NCI-H2029 (cell line): ENCODE data around the gene OTUD3.
A peak's percentile ranks its signal among the peaks of the same experiment; 100 is the strongest.
"Not testable (repeated sequence)": the region's sequence is repeated elsewhere in the genome, so short reads cannot be mapped to it uniquely, and the experiment has no call there.

Source experiments
- DNase-seq: peaks from one replicate; lab custom pipeline; 2025; lab: John Stamatoyannopoulos, UW

OTUD3 gene

GRCh38 chr1:19868575-19868974, 13.6 kb upstream of the OTUD3 start:
- not testable (repeated sequence) for DNase-seq

DNA sequence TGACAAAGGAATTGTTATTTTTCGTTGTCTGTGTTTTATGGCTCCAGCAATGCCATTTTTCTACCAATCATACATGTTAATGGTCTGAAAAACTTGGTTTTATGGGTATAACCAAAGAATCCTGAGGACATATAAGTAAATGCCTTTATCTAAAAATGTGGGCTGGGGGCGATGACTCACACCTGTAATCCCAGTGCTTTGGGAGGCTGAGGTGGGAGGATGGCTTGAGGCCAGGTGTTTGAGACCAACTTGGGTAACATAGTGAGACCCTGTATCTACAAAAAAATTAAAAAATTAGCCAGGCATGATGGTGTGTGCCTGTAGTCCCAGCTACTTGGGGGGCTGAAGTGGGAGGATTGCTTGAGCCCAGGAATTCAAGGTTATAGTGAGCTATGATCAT, 12.7 kb upstream of the OTUD3 start:
- not testable (repeated sequence) for DNase-seq

DNA sequence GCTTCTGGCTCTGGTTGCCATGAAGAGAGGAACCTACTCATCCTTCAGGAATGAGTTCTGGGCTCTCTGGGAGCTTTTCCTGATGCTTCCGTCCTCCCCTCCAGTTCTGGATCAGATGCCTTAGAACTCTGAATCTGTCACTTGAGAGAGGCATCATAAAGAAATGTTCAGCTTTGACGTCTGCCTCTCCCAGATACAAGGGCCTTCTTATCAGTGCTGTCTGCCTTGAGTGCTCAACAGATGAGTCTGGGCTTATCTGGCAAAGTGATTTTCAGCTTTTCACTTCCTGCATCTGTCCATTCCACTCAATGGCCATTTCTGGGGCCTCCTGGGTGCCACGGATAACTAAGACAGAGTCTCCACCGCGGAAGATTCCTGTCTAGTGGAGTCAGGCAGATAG, 12.3 kb upstream of the OTUD3 start:
- no peak for DNase-seq

DNA sequence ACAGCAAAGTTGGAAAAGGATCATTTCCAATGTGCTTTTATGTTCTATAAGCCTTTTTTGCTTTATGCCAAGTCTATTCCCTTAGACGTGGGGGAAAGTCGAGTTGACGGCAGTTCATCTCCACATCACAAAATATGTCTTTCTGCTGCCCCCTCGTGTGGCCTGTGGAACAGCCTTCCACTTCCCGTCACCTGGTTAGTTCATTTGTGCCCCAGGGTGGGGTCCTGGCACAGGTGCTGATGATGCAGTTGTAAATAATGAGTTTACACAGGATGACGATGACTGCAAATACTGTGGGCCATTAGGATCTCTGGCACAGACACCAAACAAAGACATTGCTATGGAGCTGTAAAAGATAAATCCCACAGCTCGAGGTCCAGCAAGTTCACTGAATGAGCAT, 10.0 kb upstream of the OTUD3 start:
- peak; percentile 87 for DNase-seq

- DNase-seq: no peak
Measured at GRCh38 chr1:19877181-19877750, 4.9 kb upstream of the OTUD3 start.

DNA sequence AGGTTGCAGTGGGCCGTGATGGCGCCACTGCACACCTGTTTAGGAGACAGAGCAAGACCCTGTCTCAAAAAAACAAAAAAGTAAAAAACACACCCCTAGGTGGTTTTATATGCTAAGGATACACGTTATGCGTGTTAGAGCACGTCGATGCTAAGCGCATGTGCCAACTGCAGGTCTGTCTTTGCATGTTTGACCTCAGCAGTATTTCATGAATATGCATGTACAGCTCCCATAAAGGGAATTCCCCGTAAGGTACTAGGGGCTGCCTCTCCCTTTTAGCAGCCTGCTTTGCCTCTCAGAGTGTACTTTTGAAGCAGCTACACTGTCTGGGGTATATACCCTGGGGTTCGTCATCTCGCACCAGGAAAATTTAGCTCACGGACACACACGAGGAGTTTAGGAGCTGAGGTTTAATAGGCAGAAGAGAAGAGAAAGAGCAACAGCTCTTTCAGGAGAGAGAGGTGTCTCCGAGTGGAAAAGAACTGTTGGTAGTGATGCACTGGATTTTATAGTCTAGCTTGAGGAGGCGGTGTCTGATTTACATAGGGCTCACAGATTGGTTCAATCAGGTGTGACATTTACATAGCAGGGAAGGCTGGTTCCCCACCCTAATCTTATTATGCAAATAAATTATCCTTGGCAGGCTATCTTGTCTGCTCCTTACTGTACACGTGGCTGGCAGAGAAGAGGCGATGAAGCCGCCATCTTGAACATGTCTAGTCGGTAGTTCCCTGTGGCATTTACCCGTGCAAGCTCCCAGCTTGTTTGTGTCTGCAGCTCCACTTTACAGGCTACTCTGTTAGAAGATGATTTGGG, 4.2 kb upstream of the OTUD3 start:
- DNase-seq: no peak

- no peak for DNase-seq
Measured at GRCh38 chr1:19878637-19878985, 3.6 kb upstream of the OTUD3 start.

GRCh38 chr1:19879227-19879626, 3.0 kb upstream of the OTUD3 start:
- DNase-seq: no peak

GRCh38 chr1:19879661-19880060, 2.5 kb upstream of the OTUD3 start:
- no peak for DNase-seq

DNA sequence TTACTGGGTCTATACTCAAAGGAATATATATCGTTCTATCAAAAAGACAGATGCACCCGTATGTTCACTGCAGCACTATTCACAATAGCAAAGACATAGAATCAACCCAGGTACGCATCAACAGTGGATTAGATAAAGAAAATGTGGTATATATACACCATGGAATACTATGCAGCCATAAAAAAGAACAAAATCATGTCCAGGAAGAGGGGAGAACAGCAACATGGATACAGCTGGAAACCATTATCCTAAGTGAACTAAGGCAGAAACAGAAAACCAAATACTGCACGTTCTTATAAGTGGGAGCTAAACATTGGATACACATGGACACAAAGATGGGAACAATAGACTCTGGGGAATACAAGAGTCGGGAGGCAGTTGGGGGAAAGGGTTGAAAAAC, 1.4 kb upstream of the OTUD3 start:
- not testable (repeated sequence) for DNase-seq

GRCh38 chr1:19884312-19884711, 2.1 kb downstream of the OTUD3 start:
- DNase-seq: no peak

GRCh38 chr1:19885821-19886220, 3.6 kb downstream of the OTUD3 start:
- no peak for DNase-seq

DNA sequence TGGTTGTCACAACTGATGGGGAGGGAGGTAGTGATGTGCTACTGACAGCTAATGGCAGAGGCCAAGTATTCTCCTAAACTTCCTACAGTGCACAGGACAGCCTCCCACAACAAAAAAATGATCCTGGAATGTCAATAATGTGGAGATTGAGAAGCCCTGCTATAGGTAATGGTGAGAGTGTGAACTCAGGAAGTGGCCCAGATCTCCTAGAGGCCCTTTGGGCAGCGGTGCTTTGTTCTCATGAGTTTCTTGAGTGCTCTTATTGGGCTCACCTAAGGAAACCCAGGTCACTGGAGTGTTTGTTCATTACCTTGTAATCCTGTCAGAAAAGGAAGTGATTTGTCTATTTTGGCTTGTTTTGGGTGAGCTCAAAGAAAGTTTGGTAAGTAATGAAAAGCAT, 5.9 kb downstream of the OTUD3 start:
- DNase-seq: no peak

DNA sequence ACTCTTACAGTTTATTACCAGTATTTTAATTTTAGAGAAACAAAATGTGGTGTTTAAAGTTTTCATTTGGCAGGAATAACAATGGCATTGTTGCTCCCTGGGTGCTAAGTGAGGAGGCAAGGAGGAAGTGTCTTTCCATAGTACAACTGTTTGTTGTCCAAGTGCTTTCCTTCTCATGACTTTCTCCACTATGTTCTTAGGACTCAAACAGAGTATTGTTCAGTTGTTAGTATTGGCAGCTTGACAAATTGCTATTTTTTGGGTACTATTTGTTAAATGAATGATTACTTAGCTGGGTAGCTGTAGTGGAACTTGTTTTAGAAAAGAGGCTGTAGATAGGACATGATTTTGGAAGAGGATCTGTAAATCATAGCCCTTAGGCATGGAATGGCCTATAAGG, 7.5 kb downstream of the OTUD3 start:
- no peak for DNase-seq

DNA sequence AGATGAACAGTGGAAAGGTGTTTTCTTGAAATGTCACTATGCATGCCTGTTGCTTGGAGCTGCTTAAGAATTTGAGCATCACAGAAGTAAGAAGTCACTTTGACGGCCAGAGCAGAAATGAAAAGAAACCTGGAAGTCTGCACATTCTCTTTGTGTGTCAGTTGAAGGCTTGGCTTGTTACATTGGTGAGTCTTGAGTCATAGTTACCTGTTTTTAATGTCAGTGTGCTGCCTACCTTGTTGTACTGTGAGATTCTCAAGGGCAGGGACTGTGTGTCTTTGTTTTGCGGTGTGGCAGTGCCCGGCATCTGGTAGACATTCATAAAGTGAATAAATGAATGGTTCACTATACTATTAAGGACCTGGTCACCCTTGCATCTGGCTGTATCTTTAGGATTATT, 9.9 kb downstream of the OTUD3 start:
- DNase-seq: no peak

DNA sequence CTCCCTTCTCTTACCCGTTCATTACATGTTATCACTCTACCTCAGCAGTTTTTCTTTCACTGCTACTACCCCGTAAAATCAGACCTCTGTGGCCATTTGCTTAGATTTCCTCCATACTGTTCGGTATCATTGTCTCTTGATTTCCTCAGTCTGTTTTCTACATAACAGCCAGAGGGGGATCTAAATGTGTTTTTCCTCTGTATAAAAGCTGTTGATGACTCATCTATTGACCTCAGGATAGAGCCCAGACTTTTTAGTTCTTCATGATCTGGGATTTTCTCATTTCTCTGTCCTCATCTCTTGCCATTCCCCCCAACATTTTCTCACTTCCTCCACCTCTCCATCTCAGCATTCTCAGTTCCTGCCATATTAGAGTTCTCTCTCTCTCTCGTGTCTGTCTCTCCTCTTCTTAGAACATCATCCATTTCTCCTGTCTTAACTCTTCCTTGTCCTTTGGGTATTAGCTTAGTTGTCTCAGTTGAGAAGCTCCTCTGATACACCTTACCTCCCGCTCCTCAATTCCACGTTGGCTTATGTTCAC, 10.5 kb downstream of the OTUD3 start:
- no peak for DNase-seq

GRCh38 chr1:19893687-19894086, 11.5 kb downstream of the OTUD3 start:
- DNase-seq: no peak

DNA sequence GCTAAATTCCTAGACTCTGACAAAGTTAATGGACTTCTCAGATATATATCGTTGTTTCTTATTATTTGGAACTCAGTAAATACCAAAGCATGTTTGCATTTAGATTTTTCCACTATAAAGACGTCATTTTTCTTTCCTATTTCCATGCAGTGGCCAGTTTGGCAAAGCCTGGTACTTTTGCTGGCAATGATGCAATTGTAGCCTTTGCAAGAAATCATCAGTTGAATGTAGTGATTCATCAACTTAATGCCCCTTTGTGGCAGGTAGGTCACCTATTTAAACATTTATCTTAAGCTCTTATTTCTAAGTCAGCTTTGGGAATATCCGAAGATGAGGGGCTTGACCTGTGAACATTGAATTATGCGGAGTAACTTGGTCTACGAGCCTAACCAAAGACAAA, 12.0 kb downstream of the OTUD3 start:
- DNase-seq: no peak

GRCh38 chr1:19901653-19902052, 19.5 kb downstream of the OTUD3 start:
- DNase-seq: no peak

- DNase-seq: no peak
Measured at GRCh38 chr1:19903621-19904020, 21.4 kb downstream of the OTUD3 start.

- DNase-seq: no peak
Measured at GRCh38 chr1:19907456-19907855, 25.3 kb downstream of the OTUD3 start.

- no peak for DNase-seq
Measured at GRCh38 chr1:19909392-19909791, 27.2 kb downstream of the OTUD3 start.

DNA sequence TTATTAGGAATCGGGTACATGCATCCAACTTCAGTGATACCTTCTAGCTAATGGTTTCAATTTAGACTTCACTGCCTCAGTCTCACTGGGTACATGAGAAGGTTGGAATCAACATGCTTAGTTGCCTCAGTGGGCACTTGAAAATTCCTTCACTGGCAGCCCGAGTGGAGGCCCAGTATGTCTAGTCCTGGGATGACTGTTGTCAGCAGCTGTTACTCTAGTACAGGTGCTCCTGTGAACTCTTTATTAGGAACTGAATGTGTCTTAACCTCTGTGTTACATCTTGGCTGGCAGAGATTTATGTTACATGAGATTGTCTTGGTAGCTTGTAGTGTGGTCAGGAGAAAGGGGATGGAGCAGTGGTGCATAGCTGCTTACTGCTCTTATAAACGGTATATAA, 27.8 kb downstream of the OTUD3 start:
- no peak for DNase-seq

- DNase-seq: no peak
Measured at GRCh38 chr1:19910650-19911049, 28.5 kb downstream of the OTUD3 start.
